Measurements from ENCODE around the gene TSEN2.

TSEN2 gene

GRCh38 chr3:12484198-12484982 lies at the start of gene TSEN2:
TSEN2 (plus strand) TSS chr3:12484480; CDS start chr3:12489801, 5,321 bp downstream.
- peak; percentile 97 for ATAC-seq
- DNase-seq (ENCODE audit: low spot score in 2 of 2): peak; percentile 97 to 99
- Mint-ChIP-seq H3K4me3 (peak within 1 kb of the TSS; percentile 97), H3K27ac (peak within 1 kb of the TSS; percentile 96), H3K9me3 (no peaks in the 10 kb centered on the region), H3K4me1 (peaks cover 48% of the 10 kb centered on the region), H3K36me3 (peaks cover 9% of the 10 kb centered on the region)

- no peaks in the 10 kb centered on the region for H3K4me1 Mint-ChIP-seq
- ATAC-seq: no peak
- no peak for DNase-seq (ENCODE audit: low spot score in 2 of 2)
- H3K4me3 Mint-ChIP-seq: no peak overlapping the region
- no peaks in the 10 kb centered on the region for H3K9me3 Mint-ChIP-seq
- no peak overlapping the region for H3K27ac Mint-ChIP-seq
- H3K36me3 Mint-ChIP-seq: no peaks in the 10 kb centered on the region
Observed at GRCh38 chr3:12436514-12437220, 47.6 kb upstream of the TSEN2 start.

GRCh38 chr3:12437221-12437605 lies 47.1 kb upstream of the TSEN2 start:
- ATAC-seq: no peak
- Mint-ChIP-seq H3K9me3 (no peaks in the 10 kb centered on the region), H3K36me3 (no peaks in the 10 kb centered on the region), H3K4me1 (no peaks in the 10 kb centered on the region), H3K27ac (no peak overlapping the region), H3K4me3 (no peak overlapping the region)
- no peak for DNase-seq (ENCODE audit: low spot score in 2 of 2)

- no peaks in the 10 kb centered on the region for H3K36me3 Mint-ChIP-seq
- no peaks in the 10 kb centered on the region for H3K9me3 Mint-ChIP-seq
- no peak overlapping the region for H3K27ac Mint-ChIP-seq
- DNase-seq (ENCODE audit: low spot score in 2 of 2) (no peak), ATAC-seq (no peak)
- H3K4me1 Mint-ChIP-seq: no peaks in the 10 kb centered on the region
- no peak overlapping the region for H3K4me3 Mint-ChIP-seq
Observed at GRCh38 chr3:12437861-12438260, 46.4 kb upstream of the TSEN2 start.

GRCh38 chr3:12438318-12438717 lies 46.0 kb upstream of the TSEN2 start:
- ATAC-seq (no peak), DNase-seq (ENCODE audit: low spot score in 2 of 2) (no peak)
- H3K36me3 Mint-ChIP-seq: no peaks in the 10 kb centered on the region
- H3K27ac Mint-ChIP-seq: no peak overlapping the region
- H3K4me1 Mint-ChIP-seq: no peaks in the 10 kb centered on the region
- H3K4me3 Mint-ChIP-seq: no peak overlapping the region
- H3K9me3 Mint-ChIP-seq: no peaks in the 10 kb centered on the region

GRCh38 chr3:12439161-12439940 lies 44.9 kb upstream of the TSEN2 start:
- no peaks in the 10 kb centered on the region for H3K36me3 Mint-ChIP-seq
- no peak overlapping the region for H3K4me3 Mint-ChIP-seq
- no peak for DNase-seq (ENCODE audit: low spot score in 2 of 2)
- H3K9me3 Mint-ChIP-seq: no peaks in the 10 kb centered on the region
- no peak overlapping the region for H3K27ac Mint-ChIP-seq
- no peak for ATAC-seq
- H3K4me1 Mint-ChIP-seq: no peaks in the 10 kb centered on the region

GRCh38 chr3:12440927-12441714 lies 43.2 kb upstream of the TSEN2 start:
- no peak overlapping the region for H3K4me3 Mint-ChIP-seq
- DNase-seq (ENCODE audit: low spot score in 2 of 2) (no peak), ATAC-seq (no peak)
- no peaks in the 10 kb centered on the region for H3K4me1 Mint-ChIP-seq
- no peak overlapping the region for H3K27ac Mint-ChIP-seq
- H3K36me3 Mint-ChIP-seq: no peaks in the 10 kb centered on the region
- H3K9me3 Mint-ChIP-seq: no peaks in the 10 kb centered on the region

- Mint-ChIP-seq H3K36me3 (no peaks in the 10 kb centered on the region), H3K4me3 (no peak overlapping the region), H3K9me3 (no peaks in the 10 kb centered on the region), H3K4me1 (no peaks in the 10 kb centered on the region), H3K27ac (peak overlapping the region; percentile 58)
- ATAC-seq (no peak), DNase-seq (ENCODE audit: low spot score in 2 of 2) (no peak)
Observed at GRCh38 chr3:12442654-12443501, 41.4 kb upstream of the TSEN2 start.

GRCh38 chr3:12443781-12444522 lies 40.3 kb upstream of the TSEN2 start:
- ATAC-seq (no peak), DNase-seq (ENCODE audit: low spot score in 2 of 2) (no peak)
- H3K27ac Mint-ChIP-seq: peak overlapping the region; percentile 58
- no peaks in the 10 kb centered on the region for H3K4me1 Mint-ChIP-seq
- no peak overlapping the region for H3K4me3 Mint-ChIP-seq
- no peaks in the 10 kb centered on the region for H3K9me3 Mint-ChIP-seq
- H3K36me3 Mint-ChIP-seq: no peaks in the 10 kb centered on the region

GRCh38 chr3:12444582-12445471 lies 39.5 kb upstream of the TSEN2 start:
- no peaks in the 10 kb centered on the region for H3K9me3 Mint-ChIP-seq
- DNase-seq (ENCODE audit: low spot score in 2 of 2) (no peak), ATAC-seq (no peak)
- no peak overlapping the region for H3K27ac Mint-ChIP-seq
- no peaks in the 10 kb centered on the region for H3K36me3 Mint-ChIP-seq
- no peak overlapping the region for H3K4me3 Mint-ChIP-seq
- H3K4me1 Mint-ChIP-seq: no peaks in the 10 kb centered on the region

GRCh38 chr3:12445523-12446240 lies 38.6 kb upstream of the TSEN2 start:
- H3K4me1 Mint-ChIP-seq: no peaks in the 10 kb centered on the region
- no peak for ATAC-seq

GRCh38 chr3:12446298-12446697 lies 38.0 kb upstream of the TSEN2 start:
- no peaks in the 10 kb centered on the region for H3K4me1 Mint-ChIP-seq
- no peaks in the 10 kb centered on the region for H3K9me3 Mint-ChIP-seq

More at GRCh38 chr3:12445523-12446240, 38.6 kb upstream of the TSEN2 start:
- no peak overlapping the region for H3K4me3 Mint-ChIP-seq
- no peak overlapping the region for H3K27ac Mint-ChIP-seq
- no peak for DNase-seq (ENCODE audit: low spot score in 2 of 2)
- no peaks in the 10 kb centered on the region for H3K36me3 Mint-ChIP-seq
- H3K9me3 Mint-ChIP-seq: no peaks in the 10 kb centered on the region

More at GRCh38 chr3:12446298-12446697, 38.0 kb upstream of the TSEN2 start:
- Mint-ChIP-seq H3K36me3 (no peaks in the 10 kb centered on the region), H3K4me3 (no peak overlapping the region), H3K27ac (no peak overlapping the region)
- ATAC-seq: no peak
- no peak for DNase-seq (ENCODE audit: low spot score in 2 of 2)
